ENCODE results near the gene DZANK1.
"Not testable (repeated sequence)": the region's sequence is repeated elsewhere in the genome, so short reads cannot be mapped to it uniquely, and the experiment has no call there.

The DZANK1 gene

GRCh38 chr20:18372296-18372695 is 94.5 kb downstream of the DZANK1 start:
- no peak for DNase-seq

- DNase-seq, result no peak
Observed at GRCh38 chr20:18364768-18365167, 102.1 kb downstream of the DZANK1 start.

- DNase-seq, result no peak
Observed at GRCh38 chr20:18363708-18364107, 103.1 kb downstream of the DZANK1 start.

- no peak for DNase-seq
Observed at GRCh38 chr20:18362916-18363315, 103.9 kb downstream of the DZANK1 start.

GRCh38 chr20:18361678-18362077 is 105.2 kb downstream of the DZANK1 start:
- DNase-seq, result no peak

- no peak for DNase-seq
Observed at GRCh38 chr20:18360635-18361034, 106.2 kb downstream of the DZANK1 start.

- DNase-seq, result no peak
Observed at GRCh38 chr20:18359854-18360253, 107.0 kb downstream of the DZANK1 start.

GRCh38 chr20:18349749-18350148 is 117.1 kb downstream of the DZANK1 start:
- DNase-seq, result not testable (repeated sequence)
